Stimulated activated CD4-positive, alpha-beta T cell treated with anti-CD3 and anti-CD28 coated beads, TNF-alpha, amount 100 ng/mL, for 48 hours (primary cell): ENCODE measurements around the gene COL13A1.

ENCODE experiments used
- DNase-seq, 3 donors: peaks; one replicate each; pipeline ENCODE4 v3.0.0-alpha.2; 2020; ENCODE audit warnings: low read depth in 3 of 3

COL13A1 gene

GRCh38 chr10:69944761-69945160, 143.1 kb downstream of the COL13A1 start:
- no peak for DNase-seq

GRCh38 chr10:69948261-69948660, 146.6 kb downstream of the COL13A1 start:
- DNase-seq: no peak

- DNase-seq: no peak
These were observed 148.1 kb downstream of the COL13A1 start for GRCh38 chr10:69949770-69950169.

GRCh38 chr10:69951658-69952057, 150.0 kb downstream of the COL13A1 start:
- DNase-seq: no peak

- no peak for DNase-seq
These were observed 150.5 kb downstream of the COL13A1 start for GRCh38 chr10:69952069-69952800.

- DNase-seq: no peak
These were observed 151.1 kb downstream of the COL13A1 start for GRCh38 chr10:69952821-69953221.

- DNase-seq: no peak
These were observed 152.1 kb downstream of the COL13A1 start for GRCh38 chr10:69953851-69954250.

GRCh38 chr10:69955211-69955805, 153.6 kb downstream of the COL13A1 start:
- no peak for DNase-seq

- no peak for DNase-seq
These were observed 154.4 kb downstream of the COL13A1 start for GRCh38 chr10:69955897-69956740.

GRCh38 chr10:69956741-69957230, 155.1 kb downstream of the COL13A1 start:
- no peak for DNase-seq

GRCh38 chr10:69957241-69957885, 155.7 kb downstream of the COL13A1 start:
- no peak for DNase-seq

- no peak for DNase-seq
These were observed 156.3 kb downstream of the COL13A1 start for GRCh38 chr10:69957886-69958555.

- DNase-seq: no peak
These were observed 156.8 kb downstream of the COL13A1 start for GRCh38 chr10:69958556-69958902.

- DNase-seq: no peak
These were observed 158.2 kb downstream of the COL13A1 start for GRCh38 chr10:69959911-69960310.

GRCh38 chr10:69960606-69960987, 158.9 kb downstream of the COL13A1 start:
- no peak for DNase-seq

GRCh38 chr10:69960988-69961880, 159.5 kb downstream of the COL13A1 start:
- no peak for DNase-seq

GRCh38 chr10:69961881-69962745, 160.4 kb downstream of the COL13A1 start:
- DNase-seq: no peak

GRCh38 chr10:69962746-69963135, 161.0 kb downstream of the COL13A1 start:
- no peak for DNase-seq

GRCh38 chr10:69963178-69963834, 161.6 kb downstream of the COL13A1 start:
- no peak for DNase-seq
